ENCODE measurements around the gene NGFR. TPM values are rescaled to one million over a fixed set of nuclear protein-coding genes. Genes with fewer than 3 reads are reported as not detected.

The NGFR gene
- polyA plus RNA-seq, 1 of the 3 experiments (the other 2 are of a cell fraction) = 0.76 TPM

- POLR2A ChIA-PET = no interaction called here
Observed at GRCh38 chr17:49530118-49530517, 35.0 kb downstream of the NGFR start.

GRCh38 chr17:49543860-49544259 lies 48.8 kb downstream of the NGFR start:
- Histone ChIP-seq H3K4me2 (no peak overlapping the region), H3K36me3 (replicated peaks in 1 of 2; ENCODE audit: control insufficient read depth in 1 of 2, insufficient read depth in 2 of 2, low read length in 1 of 2) (no peaks in the 10 kb centered on the region), H3K9me3 (no peaks in the 10 kb centered on the region), H3K27ac (ENCODE audit: low read depth in 2 of 2, low read length in 1 of 2) (no peak overlapping the region), H3F3A (replicated peaks; ENCODE audit: insufficient read depth) (no peaks in the 10 kb centered on the region), H3K4me1 (ENCODE audit: control insufficient read depth in 1 of 2, insufficient read depth in 2 of 2, low read depth in 1 of 2, low read length in 1 of 2) (peaks cover 0 to 30% of the 10 kb centered on the region in 2 experiments; a peak in 1 of 4 replicates), H3K9me2 (no peaks in the 10 kb centered on the region), H4K20me1 (ENCODE audit: insufficient read depth) (no peaks in the 10 kb centered on the region), H3K4me3 (ENCODE audit: low read depth in 2 of 2, low read length in 1 of 2) (no peak overlapping the region), H3K27me3 (ENCODE audit: insufficient read depth) (peaks cover 25% of the 10 kb centered on the region), H3K79me2 (ENCODE audit: insufficient read depth) (no peaks in the 10 kb centered on the region), H2AFZ (ENCODE audit: low read depth) (no peak overlapping the region), H3K9ac (no peak overlapping the region)
- WGBS (ENCODE audit: low lambda C conversion rate) = 40% methylated on average over 3 of the region's 3 CpGs
- ChIA-PET CTCF (interaction anchor here (0.6 to 17.1 kb wide), 9 partner anchors 13 to 151 kb away, joined by 3 to 499 read pairs (median 5); partner anchors contain the start of gene NGFR), POLR2A (no interaction called here)
- DNase-seq = no peak
- no peak for TF ChIP-seq ZBTB33 (IDR thresholded peaks at IDR 0.05; ENCODE audit: borderline replicate concordance, low read depth)
- TF ChIP-seq MXI1 (IDR thresholded peaks at IDR 0.05; ENCODE audit: low read depth, low read length) = no peak
- no peak for TF ChIP-seq CTCF (IDR thresholded peaks at IDR 0.05)
- no peak for TF ChIP-seq PBX3 (IDR thresholded peaks at IDR 0.05)
- TF ChIP-seq SMC3 (IDR thresholded peaks at IDR 0.05; ENCODE audit: low read depth, low read length) = no peak

More at GRCh38 chr17:49530118-49530517, 35.0 kb downstream of the NGFR start:
- no peak overlapping the region for H2AFZ ChIP-seq (ENCODE audit: low read depth)
- no peak overlapping the region for H3K4me2 ChIP-seq
- no peak for DNase-seq
- 90% methylated on average over 1 of the region's 1 CpG for WGBS (ENCODE audit: low lambda C conversion rate)
- CTCF ChIA-PET = interaction anchor here (1.0 to 11.7 kb wide), 2 partner anchors 27 to 123 kb away, joined by 3 to 144 read pairs; no protein-coding TSS in a partner anchor
- no peaks in the 10 kb centered on the region for H3K9me2 ChIP-seq
- peaks cover 0 to 21% of the 10 kb centered on the region in 2 experiments; a peak in 1 of 4 replicates for H3K4me1 ChIP-seq (ENCODE audit: control insufficient read depth in 1 of 2, insufficient read depth in 2 of 2, low read depth in 1 of 2, low read length in 1 of 2)
- H3K36me3 ChIP-seq (replicated peaks in 1 of 2; ENCODE audit: control insufficient read depth in 1 of 2, insufficient read depth in 2 of 2, low read length in 1 of 2) = no peaks in the 10 kb centered on the region
- H3K4me3 ChIP-seq (ENCODE audit: low read depth in 2 of 2, low read length in 1 of 2) = no peak overlapping the region
- H3K79me2 ChIP-seq (ENCODE audit: insufficient read depth) = no peaks in the 10 kb centered on the region
- no peaks in the 10 kb centered on the region for H3K9me3 ChIP-seq
- H3F3A ChIP-seq (replicated peaks; ENCODE audit: insufficient read depth) = no peaks in the 10 kb centered on the region
- no peak for TF ChIP-seq EP300 (IDR thresholded peaks at IDR 0.05; ENCODE audit: borderline replicate concordance in 1 of 2, low read depth in 1 of 2, low read length in 1 of 2)
- no peak for TF ChIP-seq ZBTB33 (IDR thresholded peaks at IDR 0.05; ENCODE audit: borderline replicate concordance, low read depth)
- TF ChIP-seq MEF2A (IDR thresholded peaks at IDR 0.05; ENCODE audit: borderline replicate concordance, low read depth) = no peak
- TF ChIP-seq RXRA (IDR thresholded peaks at IDR 0.05; ENCODE audit: borderline replicate concordance, low read depth) = no peak
- no peak for TF ChIP-seq GABPA (IDR thresholded peaks at IDR 0.05; ENCODE audit: low read depth)
- no peak for TF ChIP-seq RCOR1 (IDR thresholded peaks at IDR 0.05; ENCODE audit: low read length)
- TF ChIP-seq CTCF (IDR thresholded peaks at IDR 0.05) = no peak
- TF ChIP-seq RFX5 (IDR thresholded peaks at IDR 0.05; ENCODE audit: low read length) = no peak
- TF ChIP-seq TEAD4 (IDR thresholded peaks at IDR 0.05; ENCODE audit: borderline replicate concordance, insufficient read depth) = no peak
- no peak for TF ChIP-seq POLR2AphosphoS5 (IDR thresholded peaks at IDR 0.05; ENCODE audit: low read depth, low read length)
- no peak for TF ChIP-seq EZH2phosphoT487 (IDR thresholded peaks at IDR 0.05; ENCODE audit: borderline replicate concordance, low read depth)
- H4K20me1 ChIP-seq (ENCODE audit: insufficient read depth) = no peaks in the 10 kb centered on the region
- peaks cover 20% of the 10 kb centered on the region; the same call in 1 of the 2 replicates for H3K27me3 ChIP-seq (ENCODE audit: insufficient read depth)
- H3K27ac ChIP-seq (ENCODE audit: low read depth in 2 of 2, low read length in 1 of 2) = no peak overlapping the region
- no peak overlapping the region for H3K9ac ChIP-seq
